ENCODE data around the gene CCT4.
"Not testable (repeated sequence)": the region's sequence is repeated elsewhere in the genome, so short reads cannot be mapped to it uniquely, and the experiment has no call there.

Gene CCT4

DNA sequence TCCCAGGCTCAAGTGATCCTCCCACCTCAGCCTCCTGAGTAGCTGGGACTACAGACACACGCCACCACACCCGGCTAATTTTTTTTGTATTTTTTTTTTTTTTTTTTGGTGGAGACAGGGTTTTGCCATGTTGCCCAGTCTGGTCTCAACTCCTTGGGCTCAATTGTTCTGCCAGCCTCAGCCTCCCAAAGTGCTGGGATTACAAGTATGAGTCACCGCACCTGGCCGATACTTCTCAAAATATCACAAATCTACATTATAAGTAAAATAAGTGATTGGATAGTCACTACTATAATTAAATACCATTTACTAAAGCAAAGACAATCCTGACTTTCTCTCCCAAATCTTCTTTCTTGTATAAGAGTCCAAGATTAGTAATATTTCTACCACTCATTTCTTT, 9.1 kb downstream of the CCT4 start:
- not testable (repeated sequence) for DNase-seq (ENCODE audit: low spot score)

GRCh38 chr2:61878761-61879160, 9.7 kb downstream of the CCT4 start:
- DNase-seq (ENCODE audit: low spot score): no peak

DNA sequence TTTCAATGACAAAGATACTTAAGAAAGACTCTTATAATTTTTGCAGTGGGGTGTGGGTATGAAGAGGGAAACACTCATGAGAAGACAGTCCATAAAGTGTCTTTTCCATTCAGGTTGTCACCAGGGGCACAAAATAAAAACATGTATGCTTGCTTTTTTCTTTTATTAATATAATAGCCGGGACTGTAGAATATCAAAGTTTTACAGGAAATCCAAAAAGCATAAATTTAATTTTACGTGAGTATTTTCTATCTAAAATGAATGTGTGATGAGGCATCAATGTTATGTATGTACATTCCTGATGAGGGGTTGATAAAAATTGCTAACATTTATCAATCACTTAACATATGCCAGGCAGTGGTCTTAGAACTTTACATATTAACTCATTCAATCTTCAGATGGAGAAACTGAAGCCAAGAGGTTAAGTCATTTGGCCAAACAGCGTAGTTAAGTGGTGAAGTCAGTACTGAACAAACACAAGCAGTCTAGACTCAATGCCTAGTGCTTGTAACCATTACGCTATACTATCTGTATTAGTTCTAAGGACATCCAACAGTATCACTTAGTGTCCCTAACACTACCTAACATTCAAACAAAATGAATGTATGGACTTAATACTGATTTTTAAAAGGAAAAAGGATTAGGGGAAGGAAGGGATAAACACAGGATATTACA, 10.7 kb downstream of the CCT4 start:
- no peak for DNase-seq (ENCODE audit: low spot score)

DNA sequence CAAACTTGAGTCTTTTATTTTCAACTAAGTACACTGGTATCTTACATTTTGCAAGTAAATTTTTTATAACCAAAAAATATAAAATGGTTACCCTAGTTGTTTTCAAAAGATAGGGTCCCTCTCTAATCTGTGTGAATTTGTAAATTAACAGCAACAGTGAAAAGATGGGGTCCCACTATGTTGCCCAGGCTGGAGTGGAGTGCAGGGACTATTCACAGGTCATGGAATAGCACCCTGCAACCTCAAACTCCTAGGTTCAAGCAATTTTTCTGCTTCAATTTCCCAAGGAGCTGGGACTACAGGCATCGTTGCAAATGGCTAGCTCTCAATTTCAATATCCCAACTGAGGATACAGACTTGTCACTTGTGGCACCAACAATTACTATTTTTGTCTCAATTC, 12.1 kb downstream of the CCT4 start:
- DNase-seq (ENCODE audit: low spot score): no peak

GRCh38 chr2:61866482-61867089, 21.9 kb downstream of the CCT4 start:
- not testable (repeated sequence) for DNase-seq (ENCODE audit: low spot score)

GRCh38 chr2:61862085-61862484, 26.4 kb downstream of the CCT4 start:
- DNase-seq (ENCODE audit: low spot score): no peak

- DNase-seq (ENCODE audit: low spot score): peak; percentile 26
These were observed 31.2 kb downstream of the CCT4 start for GRCh38 chr2:61857224-61857623.

DNA sequence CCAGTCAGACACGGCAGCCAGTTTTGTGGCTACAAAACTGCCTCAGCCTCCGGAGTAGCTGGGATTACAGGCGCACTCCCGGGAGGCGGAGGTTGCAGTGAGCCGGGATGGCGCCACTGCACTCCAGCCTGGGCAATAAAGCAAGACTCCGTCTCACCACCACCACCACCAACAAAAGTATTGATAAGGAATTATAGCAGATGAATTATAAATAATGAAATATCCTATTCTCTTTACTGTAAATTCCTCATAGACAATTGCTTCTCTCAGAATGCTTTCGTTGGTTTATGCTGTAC, 33.2 kb downstream of the CCT4 start:
- DNase-seq (ENCODE audit: low spot score): no peak

DNA sequence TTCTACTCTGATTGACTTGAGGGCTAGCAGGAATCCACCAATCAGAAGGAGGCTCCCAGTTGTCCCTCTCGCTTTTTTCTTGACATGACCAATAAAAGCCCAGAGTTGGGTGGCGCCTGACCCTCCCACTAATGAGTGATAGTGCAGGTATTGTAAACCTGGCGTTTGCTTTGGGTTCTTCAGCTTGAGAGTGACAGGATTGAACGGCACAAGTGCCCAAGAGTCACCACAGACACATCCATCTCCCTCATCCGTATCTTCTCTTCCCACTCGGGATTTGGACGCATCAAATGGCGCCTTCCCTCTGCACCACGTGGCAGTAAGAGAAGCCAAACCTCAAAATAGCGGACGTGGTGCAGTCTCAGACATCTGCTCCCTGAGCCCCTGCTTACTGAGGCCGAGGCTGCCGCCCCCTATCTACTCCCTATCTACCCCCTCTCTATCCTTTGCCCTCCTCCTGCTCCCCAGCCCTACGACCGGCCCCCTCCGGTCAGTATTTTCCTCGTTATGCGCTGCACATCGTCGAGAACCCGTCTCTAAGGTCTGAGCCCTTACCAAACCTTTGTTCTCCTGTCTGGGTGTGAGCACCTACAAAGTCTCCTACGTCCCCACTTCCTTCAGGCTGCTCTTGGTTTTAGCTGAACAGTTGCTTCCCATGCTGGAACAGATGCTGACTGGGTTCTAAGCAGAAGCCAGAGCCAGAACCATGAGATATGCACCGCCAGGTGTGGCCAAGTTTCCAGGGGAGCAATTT, 33.7 kb downstream of the CCT4 start:
- peak; percentile 99 for DNase-seq (ENCODE audit: low spot score)

GRCh38 chr2:61853847-61854563, 34.5 kb downstream of the CCT4 start, which contains the start of gene FAM161A:
Gene FAM161A (minus strand): TSS chr2:61854060. CDS start chr2:61854041, 19 bp downstream.
- peak; percentile 82 for DNase-seq (ENCODE audit: low spot score)

- peak; percentile 59 for DNase-seq (ENCODE audit: low spot score)
These were observed 35.2 kb downstream of the CCT4 start for GRCh38 chr2:61853086-61853846.

DNA sequence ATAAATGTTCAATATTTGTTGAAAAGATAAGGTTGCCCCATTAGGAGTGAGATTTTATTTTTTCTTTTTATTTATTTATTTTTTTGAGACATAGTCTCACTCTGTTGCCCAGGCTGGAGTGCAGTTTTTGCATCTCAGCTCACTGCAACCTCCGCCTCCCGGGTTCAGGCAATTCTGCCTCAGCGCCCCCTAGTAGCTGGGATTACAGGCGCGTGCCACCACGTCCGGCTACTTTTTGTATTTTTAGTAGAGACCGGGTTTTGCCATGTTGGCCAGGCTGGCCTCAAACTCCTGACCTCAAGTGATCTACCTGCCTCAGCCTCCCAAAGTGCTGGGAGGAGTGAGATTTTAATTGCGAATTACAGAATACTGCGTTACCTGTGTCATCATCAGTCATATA, 37.2 kb downstream of the CCT4 start:
- not testable (repeated sequence) for DNase-seq (ENCODE audit: low spot score)

DNA sequence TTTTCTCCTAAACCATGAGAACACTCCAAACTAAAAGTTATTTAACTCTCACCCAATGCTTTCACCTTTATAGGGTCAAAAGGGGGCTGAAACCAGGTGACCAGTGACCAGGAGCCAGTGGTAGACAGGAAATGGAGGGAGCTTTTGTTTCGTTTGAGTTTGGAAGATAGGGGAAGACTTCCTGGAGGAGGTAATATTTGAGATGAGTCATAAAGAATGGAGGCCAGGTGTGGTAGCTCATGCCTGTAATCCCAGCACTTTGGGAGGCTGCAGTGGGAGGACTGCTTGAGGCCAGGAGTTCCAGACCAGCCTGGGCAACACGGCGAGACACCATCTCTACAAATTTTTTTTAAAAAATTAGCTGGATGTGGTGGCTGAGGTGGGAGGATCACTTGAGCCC, 43.1 kb downstream of the CCT4 start:
- no peak for DNase-seq (ENCODE audit: low spot score)

DNA sequence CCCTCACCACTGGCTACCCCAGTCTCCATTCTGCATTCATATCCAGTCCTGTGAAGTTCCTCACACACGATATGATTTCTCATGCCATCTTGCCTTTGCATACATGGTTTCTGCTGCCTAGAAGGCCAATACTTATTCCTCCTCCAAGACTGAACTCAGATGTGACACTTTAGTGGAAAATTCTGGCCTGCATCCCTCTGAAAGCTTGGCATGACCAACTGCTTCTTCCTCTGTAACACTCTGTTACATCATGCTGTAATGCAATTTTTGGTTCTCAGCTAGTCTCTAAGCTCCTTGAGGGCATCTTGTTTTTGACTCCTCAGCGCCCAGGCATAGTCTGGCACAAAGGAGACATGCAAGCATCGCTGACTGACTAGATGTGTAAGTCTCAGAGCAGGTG, 47.2 kb downstream of the CCT4 start:
- no peak for DNase-seq (ENCODE audit: low spot score)

DNA sequence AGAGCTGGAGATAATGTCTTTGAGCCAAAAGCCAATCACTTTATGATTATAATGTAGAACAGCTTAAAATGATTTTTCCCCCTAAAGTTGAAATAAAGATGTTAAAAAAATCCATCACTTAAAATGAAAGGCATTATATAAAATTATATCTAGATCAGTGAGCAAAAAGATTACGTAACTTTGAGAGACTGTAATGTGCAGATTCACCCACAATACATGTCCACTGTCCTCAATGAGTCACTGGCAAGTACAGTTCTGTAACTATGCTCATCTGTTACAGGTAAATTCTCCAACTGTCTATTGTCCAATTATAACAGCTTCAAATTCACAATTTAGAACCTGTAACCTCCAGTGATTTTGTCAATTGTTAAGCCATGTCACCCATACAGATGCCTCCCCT, 53.6 kb downstream of the CCT4 start:
- DNase-seq (ENCODE audit: low spot score): no peak

DNA sequence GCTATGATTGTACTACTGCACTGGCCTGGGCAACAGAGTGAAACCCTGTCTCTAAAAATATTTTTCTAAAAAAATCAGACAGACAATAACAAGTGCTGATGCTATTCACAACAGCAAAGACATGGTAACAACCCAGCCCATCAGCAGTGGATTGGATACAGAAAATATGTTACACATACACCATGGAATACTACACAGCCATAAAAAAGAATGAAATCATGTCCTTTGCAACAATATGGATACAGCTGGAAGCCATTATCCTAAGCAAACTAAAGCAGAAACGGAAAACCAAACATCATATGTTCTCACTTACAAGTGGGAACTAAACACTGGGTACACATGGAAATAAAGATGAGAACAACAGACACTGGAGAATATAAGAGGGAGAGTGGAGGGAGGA, 54.5 kb downstream of the CCT4 start:
- DNase-seq (ENCODE audit: low spot score): no peak

- DNase-seq (ENCODE audit: low spot score): no peak
These were observed 56.1 kb downstream of the CCT4 start for GRCh38 chr2:61832183-61832841.

GRCh38 chr2:61822255-61822654, 66.2 kb downstream of the CCT4 start:
- no peak for DNase-seq (ENCODE audit: low spot score)
